ENCODE results near the gene GH1. TPM values are rescaled to one million over a fixed set of nuclear protein-coding genes. Genes with fewer than 3 reads are reported as not detected.
A peak's percentile ranks its signal among the peaks of the same experiment; 100 is the strongest.

Gene GH1
- total RNA-seq, 6 donors from 2014 or later, result not detected

- no peak for DNase-seq
- peaks cover 5 to 15% (median 10%) of the 10 kb centered on the region in 4 donors for H3K4me1 ChIP-seq
- H3K9me3 ChIP-seq, result no peaks in the 10 kb centered on the region
- no peaks in the 10 kb centered on the region for H3K36me3 ChIP-seq
- H3K4me3 ChIP-seq, result no peak overlapping the region
- H3K27ac ChIP-seq, result no peak overlapping the region
- TF ChIP-seq, protein P1, sequence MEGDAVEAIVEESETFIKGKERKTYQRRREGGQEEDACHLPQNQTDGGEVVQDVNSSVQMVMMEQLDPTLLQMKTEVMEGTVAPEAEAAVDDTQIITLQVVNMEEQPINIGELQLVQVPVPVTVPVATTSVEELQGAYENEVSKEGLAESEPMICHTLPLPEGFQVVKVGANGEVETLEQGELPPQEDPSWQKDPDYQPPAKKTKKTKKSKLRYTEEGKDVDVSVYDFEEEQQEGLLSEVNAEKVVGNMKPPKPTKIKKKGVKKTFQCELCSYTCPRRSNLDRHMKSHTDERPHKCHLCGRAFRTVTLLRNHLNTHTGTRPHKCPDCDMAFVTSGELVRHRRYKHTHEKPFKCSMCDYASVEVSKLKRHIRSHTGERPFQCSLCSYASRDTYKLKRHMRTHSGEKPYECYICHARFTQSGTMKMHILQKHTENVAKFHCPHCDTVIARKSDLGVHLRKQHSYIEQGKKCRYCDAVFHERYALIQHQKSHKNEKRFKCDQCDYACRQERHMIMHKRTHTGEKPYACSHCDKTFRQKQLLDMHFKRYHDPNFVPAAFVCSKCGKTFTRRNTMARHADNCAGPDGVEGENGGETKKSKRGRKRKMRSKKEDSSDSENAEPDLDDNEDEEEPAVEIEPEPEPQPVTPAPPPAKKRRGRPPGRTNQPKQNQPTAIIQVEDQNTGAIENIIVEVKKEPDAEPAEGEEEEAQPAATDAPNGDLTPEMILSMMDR (IDR thresholded peaks at IDR 0.05), result no peak
- TF ChIP-seq EP300 (IDR thresholded peaks at IDR 0.05) (no peak), POLR2AphosphoS5 (IDR thresholded peaks at IDR 0.05) (no peak), POLR2A (IDR thresholded peaks at IDR 0.05) (no peak)
- no peak for ATAC-seq (ENCODE audit: low FRiP score in 2 of 2)
- no peaks in the 10 kb centered on the region for H3K27me3 ChIP-seq
- 80 to 83% methylated on average over 18 of the region's 18 CpGs for WGBS, 2 donors
Observed at GRCh38 chr17:63949576-63950250, 31.1 kb upstream of the GH1 start.

DNA sequence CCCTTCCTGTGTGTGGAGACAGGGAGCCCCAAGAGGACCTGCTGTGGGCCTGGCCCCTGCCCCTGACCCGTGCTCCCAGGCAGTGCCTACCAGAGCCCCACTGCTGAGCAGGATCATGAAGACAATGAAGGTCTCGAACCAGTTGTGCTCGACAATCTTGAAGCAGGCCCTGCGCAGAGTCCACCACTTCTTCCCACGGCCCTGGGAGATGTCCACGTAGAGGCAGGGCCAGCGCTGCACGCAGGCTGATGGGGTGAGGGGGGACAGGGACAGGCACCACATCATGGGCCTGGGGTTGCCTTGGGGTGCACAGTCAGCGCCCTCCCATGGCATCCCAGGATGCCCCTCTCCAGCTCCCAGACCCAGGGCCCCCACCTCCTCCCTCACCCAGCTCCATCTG, 29.9 kb upstream of the GH1 start:
- no peaks in the 10 kb centered on the region for H3K36me3 ChIP-seq
- H3K9me3 ChIP-seq, result no peaks in the 10 kb centered on the region
- H3K4me1 ChIP-seq, result peaks cover 5 to 15% (median 10%) of the 10 kb centered on the region in 4 donors
- TF ChIP-seq POLR2A (IDR thresholded peaks at IDR 0.05) (no peak), POLR2AphosphoS5 (IDR thresholded peaks at IDR 0.05) (no peak), EP300 (IDR thresholded peaks at IDR 0.05) (no peak)
- TF ChIP-seq, protein P1 (IDR thresholded peaks at IDR 0.05), result no peak
- no peak for ATAC-seq (ENCODE audit: low FRiP score in 2 of 2)
- H3K27me3 ChIP-seq, result no peaks in the 10 kb centered on the region
- DNase-seq, result no peak
- H3K4me3 ChIP-seq, result no peak overlapping the region
- no peak overlapping the region for H3K27ac ChIP-seq
- WGBS, 2 donors, result 97 to 100% methylated on average over 4 to 9 of the region's 9 CpGs

DNA sequence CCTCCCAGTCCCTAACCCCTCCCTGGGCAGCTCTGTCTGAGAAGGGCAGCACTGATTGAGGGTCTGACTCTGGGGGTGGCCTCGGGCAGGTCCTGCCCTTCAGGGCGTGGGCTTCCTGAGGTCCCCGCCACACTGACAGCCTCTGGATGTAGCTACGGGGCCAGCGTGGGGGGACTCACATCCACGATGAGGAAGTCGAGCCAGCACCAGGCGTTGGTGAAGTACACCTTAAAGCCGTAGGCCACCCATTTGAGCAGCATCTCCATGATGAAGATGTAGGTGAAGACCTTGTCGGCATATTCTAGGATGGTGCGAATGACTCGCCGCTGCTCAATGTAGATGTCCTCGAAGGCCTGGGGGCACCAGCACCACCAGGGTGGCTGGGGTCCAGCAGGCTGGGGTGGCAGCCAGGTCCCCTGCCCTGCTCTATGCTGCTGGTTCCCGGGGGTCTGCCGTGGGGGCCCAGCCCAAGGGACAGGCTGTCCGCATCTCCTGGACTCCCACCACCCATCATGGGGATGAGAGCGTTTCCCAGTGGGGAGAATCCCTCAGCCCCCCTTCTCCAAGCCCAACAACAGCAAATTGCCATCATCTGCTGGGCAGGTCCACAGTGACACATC, 29.2 kb upstream of the GH1 start:
- 75 to 83% methylated on average over 14 to 15 of the region's 18 CpGs for WGBS, 2 donors
- ATAC-seq (ENCODE audit: low FRiP score in 2 of 2), result no peak
- no peak overlapping the region for H3K4me3 ChIP-seq

DNA sequence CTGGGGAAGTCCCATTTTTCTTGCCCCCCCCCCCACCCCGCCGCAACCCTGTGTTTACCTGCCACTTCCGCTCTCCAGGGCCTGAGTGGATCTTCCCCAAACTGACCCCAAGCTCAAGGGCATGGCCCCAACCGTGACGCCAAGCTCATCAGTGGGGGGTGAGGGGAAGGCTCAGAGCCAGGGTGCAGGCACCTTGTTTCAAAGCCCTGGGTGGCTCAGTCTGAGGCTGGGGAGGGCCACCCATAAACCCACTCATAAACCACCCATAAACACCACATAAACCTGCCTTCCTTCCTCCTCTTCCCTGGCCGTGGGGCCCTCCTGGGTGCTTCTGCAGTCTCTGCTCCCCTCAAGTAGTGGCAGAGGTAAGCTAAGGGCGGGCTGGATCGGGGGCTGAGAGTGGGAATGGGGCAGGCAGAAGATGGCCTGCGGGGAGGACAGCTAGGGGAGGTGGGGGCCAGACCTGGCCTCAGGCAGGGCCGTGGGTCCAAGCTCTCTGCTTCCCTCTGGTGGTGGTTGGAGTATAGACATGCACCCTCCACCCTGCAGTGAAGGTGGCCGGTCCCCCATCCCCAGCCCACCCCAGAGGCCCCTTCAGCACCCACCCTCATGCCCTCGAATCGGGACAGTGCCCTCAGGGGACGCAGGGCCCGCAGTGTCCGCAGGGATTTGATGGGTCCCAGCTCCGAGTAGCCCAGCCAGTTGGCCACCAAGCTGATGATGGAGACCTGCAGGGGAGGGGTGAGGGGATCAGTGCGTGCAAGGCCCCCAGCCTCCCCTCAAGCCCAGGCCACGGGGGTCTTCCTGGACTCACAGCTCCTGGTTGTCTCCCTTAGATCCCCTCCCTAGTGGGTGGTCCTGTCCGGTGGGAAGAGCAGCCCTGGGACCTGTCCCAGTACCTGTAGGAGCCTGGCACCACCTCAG, 28.1 kb upstream of the GH1 start:
- ATAC-seq (ENCODE audit: low FRiP score in 2 of 2), result peak; percentile 59 to 82
- DNase-seq, result peak in 1 of 2 donors; percentile 60
- Histone ChIP-seq H3K9me3 (no peaks in the 10 kb centered on the region), H3K27ac (peak overlapping the region in 1 of 4 donors; percentile 56), H3K36me3 (no peaks in the 10 kb centered on the region), H3K4me3 (no peak overlapping the region), H3K27me3 (no peaks in the 10 kb centered on the region), H3K4me1 (peaks cover 5 to 15% (median 10%) of the 10 kb centered on the region in 4 donors)
- WGBS, 2 donors, result 0 to 28% methylated on average over 1 to 19 of the region's 20 CpGs
- no peak for TF ChIP-seq POLR2AphosphoS5 (IDR thresholded peaks at IDR 0.05)
- TF ChIP-seq, protein P1 (IDR thresholded peaks at IDR 0.05), result peak; percentile 61 to 79 (median 74)

More for the DNA sequence above, 29.2 kb upstream of the GH1 start:
- Histone ChIP-seq H3K9me3 (no peaks in the 10 kb centered on the region), H3K27me3 (no peaks in the 10 kb centered on the region), H3K4me1 (peaks cover 5 to 15% (median 10%) of the 10 kb centered on the region in 4 donors), H3K27ac (no peak overlapping the region), H3K36me3 (no peaks in the 10 kb centered on the region)
- DNase-seq, result no peak
- TF ChIP-seq POLR2A (IDR thresholded peaks at IDR 0.05) (no peak), EP300 (IDR thresholded peaks at IDR 0.05) (no peak), POLR2AphosphoS5 (IDR thresholded peaks at IDR 0.05) (no peak)
- TF ChIP-seq, protein P1 (IDR thresholded peaks at IDR 0.05), result no peak

Measured in upper lobe of left lung (tissue), 6 donors.